22Rv1 (cell line): ENCODE measurements around the gene ASPHD1.

Experiments used
- CTCF ChIP-seq: fragments of 450-650 bp; IDR thresholded peaks from 2 replicates; pipeline ENCODE4 v1.5.1; 2017; ENCODE audit warnings: mild to moderate bottlenecking
- ZFX ChIP-seq: fragments of 450-650 bp; IDR thresholded peaks from 2 replicates; pipeline ENCODE4 v1.6.1; 2017; ENCODE audit warnings: antibody characterized with exemption, borderline replicate concordance

- TF ChIP-seq CTCF = no peak
- TF ChIP-seq ZFX = no peak
These were observed 40.1 kb upstream of the ASPHD1 start for GRCh38 chr16:29860218-29860617.
